ENCODE results near the gene B3GALT5.
"Not testable (repeated sequence)": the region's sequence is repeated elsewhere in the genome, so short reads cannot be mapped to it uniquely, and the experiment has no call there.

B3GALT5 gene

GRCh38 chr21:39667353-39667891, 54.7 kb downstream of the B3GALT5 start:
- no peak for DNase-seq (ENCODE audit: low read depth in 2 of 2)

DNA sequence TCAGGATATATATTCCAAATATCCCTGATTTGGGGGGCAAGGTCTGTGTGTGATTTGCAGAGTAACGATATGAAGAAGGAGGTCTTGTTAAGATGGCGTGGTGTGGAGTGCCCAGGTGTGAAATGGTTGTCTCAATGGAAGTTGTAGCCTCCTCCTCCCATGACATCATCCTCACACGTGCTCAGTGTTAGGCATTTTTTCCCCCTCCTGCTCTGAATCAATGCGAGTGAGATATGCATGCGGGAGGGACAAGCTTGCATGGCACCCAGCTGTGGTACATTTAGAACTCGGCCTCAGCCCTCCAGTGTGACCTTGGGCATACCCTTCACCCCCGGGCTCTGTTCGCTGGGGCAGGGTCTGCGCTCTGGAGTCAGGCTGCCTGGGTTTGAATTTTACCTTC, 55.6 kb downstream of the B3GALT5 start:
- no peak for DNase-seq (ENCODE audit: low read depth in 2 of 2)

DNA sequence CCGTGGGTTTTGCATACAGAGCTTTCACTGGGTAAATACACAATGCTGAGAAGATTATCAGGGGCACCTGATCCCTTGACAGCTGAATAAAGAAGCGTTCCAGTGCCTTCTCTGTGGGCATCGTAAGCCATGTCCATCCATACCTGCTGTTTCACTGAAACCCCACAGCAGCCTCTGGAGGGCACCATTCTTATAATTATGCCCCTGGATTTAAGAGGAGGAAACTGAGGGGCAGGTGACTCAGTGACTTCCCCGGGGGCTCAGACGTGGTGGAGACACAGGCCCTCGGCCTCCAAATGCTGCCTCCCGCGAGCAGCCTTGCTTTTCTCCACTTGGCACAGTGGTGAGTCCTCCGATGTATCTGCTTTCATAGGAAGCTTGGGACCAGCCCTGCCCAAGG, 56.7 kb downstream of the B3GALT5 start:
- DNase-seq (ENCODE audit: low read depth in 2 of 2): no peak

DNA sequence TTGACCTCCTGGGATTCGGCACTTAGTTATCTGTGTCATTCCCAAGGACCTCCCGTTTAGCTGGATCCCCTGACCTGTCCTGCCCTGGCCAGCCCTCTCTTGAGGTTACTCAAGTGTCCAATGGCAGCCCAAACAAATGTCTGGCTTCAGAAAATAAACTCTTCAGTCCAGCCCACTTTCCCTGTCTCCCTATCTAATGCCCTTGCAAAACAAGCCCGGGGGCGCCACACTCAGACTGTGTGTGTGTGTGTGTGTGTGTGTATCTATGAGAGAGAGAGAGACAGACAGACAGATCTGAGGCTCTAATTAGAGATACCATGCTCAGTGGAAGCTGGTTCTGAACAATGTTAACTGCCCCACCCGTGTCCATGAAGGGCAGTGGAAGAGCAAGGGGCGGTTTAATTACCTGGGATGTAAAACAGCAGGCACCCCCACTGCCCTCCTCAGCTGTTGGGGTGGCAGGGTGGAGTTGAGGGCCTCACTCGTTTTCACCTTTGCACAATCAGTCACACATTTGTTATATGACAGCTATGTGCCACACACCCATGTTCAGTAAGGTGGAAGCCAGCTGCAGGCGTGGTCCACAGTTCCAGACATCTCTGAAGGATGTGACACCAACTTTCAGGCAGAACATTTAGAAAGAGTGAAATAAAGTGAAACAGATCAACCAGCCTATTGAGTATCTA, 57.4 kb downstream of the B3GALT5 start:
- DNase-seq (ENCODE audit: low read depth in 2 of 2): no peak

GRCh38 chr21:39670701-39671100, 58.0 kb downstream of the B3GALT5 start:
- no peak for DNase-seq (ENCODE audit: low read depth in 2 of 2)

- DNase-seq (ENCODE audit: low read depth in 2 of 2): no peak
Measured at GRCh38 chr21:39671986-39672385, 59.2 kb downstream of the B3GALT5 start.

DNA sequence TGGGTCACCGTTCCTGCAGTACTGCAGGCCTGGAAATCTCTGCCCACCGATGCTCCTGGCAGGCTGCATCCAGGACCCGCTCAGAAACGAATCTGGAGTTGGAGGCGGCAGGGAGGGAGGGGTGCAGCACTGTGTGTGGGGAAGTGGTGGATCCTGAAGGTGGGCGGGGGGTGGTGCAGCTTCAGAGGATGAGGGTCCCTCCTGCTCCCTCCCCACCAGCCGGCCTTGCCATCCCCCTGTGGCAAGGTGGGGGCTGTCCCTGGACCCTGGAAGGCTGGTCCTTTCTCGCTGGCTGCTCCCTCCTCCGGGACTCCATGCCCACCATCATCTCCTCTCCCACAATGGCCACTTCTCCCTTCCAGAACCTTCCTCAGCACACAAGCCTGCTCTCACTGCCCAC, 60.4 kb downstream of the B3GALT5 start:
- no peak for DNase-seq (ENCODE audit: low read depth in 2 of 2)

DNA sequence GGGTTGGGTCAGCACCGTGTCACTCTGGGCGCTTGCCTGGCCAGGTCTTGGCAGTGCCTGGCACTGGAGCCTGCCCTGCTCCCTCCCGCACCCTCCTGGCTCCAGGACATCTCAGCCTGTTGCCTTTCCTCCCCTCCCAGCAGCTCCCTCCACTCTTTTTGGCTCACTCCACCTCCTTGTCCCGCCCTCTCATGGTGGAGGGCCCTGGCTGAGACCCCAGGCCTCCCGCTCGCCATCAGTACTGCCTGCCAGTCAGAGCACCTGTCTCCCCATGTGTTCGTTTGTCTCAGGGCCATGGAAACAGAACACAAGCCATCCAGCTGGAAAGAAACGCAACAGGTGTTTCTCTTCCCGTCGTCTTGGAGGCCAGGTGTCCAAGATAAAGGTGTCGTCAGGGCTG, 61.0 kb downstream of the B3GALT5 start:
- no peak for DNase-seq (ENCODE audit: low read depth in 2 of 2)

GRCh38 chr21:39674801-39675200, 62.1 kb downstream of the B3GALT5 start:
- DNase-seq (ENCODE audit: low read depth in 2 of 2): no peak

GRCh38 chr21:39675590-39675989, 62.9 kb downstream of the B3GALT5 start:
- no peak for DNase-seq (ENCODE audit: low read depth in 2 of 2)

DNA sequence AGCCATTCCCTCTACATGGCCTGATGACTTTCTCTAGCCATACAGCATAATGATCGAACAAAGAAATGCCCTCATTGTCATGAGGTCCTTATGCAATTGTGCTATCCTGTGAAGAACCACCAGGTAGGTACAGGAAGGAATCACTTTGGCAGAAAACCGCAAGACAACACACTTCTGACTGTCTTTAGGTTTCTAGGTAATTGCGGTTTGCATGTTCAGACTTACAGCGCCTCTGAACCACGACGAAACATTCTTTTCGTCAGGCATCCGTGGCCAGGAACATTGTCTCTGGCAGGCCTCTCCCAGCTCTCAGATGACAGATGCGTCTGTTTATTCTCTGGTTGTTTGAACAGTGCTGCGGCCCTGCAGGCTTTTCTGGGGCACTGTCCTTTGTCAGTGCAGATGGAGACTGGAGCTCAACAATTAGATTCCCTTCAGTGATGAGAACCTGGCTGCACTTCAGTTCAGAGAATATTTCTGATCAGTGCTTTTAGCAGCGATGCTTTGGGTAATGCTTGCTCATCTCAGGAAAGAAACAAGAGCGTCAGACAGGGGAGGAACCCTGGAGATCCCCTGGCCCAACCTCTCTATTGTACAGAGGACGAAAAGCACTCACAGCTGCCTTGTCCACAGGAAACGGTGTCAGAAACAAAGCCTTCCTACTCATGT, 63.4 kb downstream of the B3GALT5 start:
- no peak for DNase-seq (ENCODE audit: low read depth in 2 of 2)

GRCh38 chr21:39680216-39680615, 67.5 kb downstream of the B3GALT5 start:
- DNase-seq (ENCODE audit: low read depth in 2 of 2): no peak

- DNase-seq (ENCODE audit: low read depth in 2 of 2): no peak
Measured at GRCh38 chr21:39681257-39681656, 68.5 kb downstream of the B3GALT5 start.

DNA sequence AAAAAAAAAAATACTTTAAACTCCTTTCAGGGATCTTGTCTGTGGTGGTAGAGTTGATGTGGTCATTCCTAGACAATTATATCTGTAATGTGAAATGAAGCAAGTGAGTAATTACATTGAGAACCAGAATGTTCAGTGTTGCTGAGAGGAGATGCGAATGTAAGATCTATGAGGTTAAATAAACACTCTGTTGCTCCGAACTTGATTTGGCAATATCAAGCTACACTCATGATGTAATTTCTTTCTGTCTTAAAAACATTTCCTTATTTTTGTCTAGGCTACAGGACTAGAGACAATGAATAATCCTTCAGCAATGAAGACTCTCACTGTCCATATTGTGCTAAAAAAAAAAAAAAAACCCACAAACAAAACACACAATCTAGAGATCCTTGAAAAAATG, 69.1 kb downstream of the B3GALT5 start:
- no peak for DNase-seq (ENCODE audit: low read depth in 2 of 2)

DNA sequence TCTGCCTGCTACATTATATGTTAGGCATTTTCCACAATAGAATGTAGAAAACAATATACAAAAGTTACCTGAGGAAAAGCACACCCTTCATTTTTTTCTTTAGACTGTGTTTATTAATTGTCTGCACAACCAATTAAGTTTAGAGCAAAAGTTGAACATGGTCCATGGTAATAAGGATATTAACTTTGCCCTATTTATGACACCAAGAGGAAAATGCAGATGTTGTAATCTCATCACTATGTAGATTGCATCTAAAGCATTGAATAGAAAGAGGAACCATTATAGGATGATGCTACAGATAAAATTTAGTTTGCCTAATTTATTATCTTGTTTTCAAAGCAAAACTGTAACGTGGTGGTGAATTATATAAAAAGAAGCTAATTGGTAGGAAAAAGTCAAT, 72.5 kb downstream of the B3GALT5 start:
- DNase-seq (ENCODE audit: low read depth in 2 of 2): no peak

- no peak for DNase-seq (ENCODE audit: low read depth in 2 of 2)
Measured at GRCh38 chr21:39685991-39686390, 73.3 kb downstream of the B3GALT5 start.

DNA sequence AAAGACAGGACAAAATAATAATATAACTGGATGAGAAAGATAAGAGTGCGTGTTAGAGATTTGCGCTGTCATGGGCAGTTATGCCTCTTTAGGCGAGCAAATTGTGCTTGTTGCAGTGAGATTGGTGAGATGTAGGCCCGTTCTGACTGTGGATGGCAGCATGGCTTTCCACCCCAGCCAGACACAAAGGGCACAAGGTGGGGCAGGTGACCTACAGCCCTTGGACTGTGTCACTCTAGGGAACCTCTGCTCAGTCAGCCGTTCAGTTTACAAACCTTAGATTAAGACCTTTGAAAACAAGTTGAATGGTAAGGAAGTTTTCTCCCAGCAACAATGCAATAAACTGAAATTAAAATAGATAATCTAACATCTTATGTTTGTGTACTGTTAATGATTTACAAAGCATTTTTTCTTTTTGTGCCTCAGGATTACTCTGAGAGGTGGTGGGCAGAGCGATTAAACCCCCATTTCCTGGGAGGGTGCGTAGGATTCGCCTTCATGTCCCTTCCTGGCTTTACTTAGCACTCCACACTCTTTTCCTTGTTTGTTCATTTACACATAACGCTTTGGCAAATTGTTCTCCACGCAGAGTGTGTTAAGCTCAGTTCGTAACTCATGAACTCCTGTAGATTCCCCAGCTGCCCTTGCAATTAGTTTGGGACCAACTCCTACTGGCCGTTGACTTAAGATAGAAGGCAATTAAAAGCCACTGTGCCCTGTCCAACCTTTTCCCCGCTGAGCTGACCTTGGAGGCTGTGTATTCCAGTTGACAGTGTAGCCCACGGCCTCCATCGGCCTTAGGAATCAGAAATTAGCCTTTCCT, 74.1 kb downstream of the B3GALT5 start:
- DNase-seq (ENCODE audit: low read depth in 2 of 2): no peak

DNA sequence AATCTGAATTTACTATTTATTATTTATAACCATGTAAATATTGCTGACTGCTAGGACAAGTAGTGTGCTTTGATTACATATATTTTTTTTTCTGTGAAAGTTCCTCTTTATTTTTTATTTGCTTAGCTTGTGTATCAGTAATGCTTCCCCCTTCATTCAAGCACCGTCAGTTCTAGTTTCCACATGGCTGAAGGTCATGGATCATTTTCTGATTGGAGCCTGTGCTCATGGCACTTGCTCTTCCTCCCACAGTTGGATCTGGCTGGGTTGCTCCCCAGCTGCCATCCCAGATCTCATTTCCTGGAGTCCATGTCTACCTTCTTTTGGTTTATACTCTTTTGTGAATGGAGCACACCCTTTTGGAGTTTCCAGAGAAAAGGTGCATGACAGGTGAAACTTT, 75.3 kb downstream of the B3GALT5 start:
- DNase-seq (ENCODE audit: low read depth in 2 of 2): no peak

DNA sequence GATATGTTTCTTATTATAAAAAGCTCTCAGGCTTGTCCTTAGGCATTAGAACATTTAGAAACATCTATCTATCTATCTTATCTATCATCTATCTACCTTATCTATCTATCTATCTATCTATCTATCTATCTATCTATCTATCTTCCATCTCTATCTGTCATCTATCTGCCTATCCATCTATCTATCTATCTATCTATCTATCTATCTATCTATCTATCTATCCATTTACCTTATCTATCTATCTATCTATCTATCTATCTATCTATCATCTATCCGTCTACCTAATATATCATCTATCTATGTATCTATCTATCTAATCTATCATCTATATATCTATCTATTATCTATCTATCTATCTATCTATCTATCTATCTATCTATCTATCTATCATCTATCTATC, 77.1 kb downstream of the B3GALT5 start:
- DNase-seq (ENCODE audit: low read depth in 2 of 2): not testable (repeated sequence)

GRCh38 chr21:39690454-39690853, 77.7 kb downstream of the B3GALT5 start:
- DNase-seq (ENCODE audit: low read depth in 2 of 2): no peak

DNA sequence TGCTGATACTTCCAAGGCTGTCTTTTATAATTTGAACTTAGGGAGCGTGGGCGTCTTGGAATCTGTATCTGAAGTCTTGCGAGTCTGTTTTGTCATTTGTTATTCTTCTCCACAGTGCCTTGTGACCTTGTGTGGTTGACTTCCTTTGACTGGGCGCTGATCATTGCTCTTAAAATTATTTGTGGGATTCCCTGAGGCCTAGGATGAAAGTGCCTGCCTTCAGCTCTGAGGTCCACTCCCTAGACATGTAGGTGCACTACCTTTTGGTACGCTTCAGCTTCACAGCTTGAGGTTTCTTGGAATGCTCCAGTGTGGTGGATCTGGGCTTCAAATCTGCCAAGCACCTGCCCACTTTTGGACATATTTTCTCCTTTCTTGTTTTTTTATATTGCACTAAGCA, 82.0 kb downstream of the B3GALT5 start:
- DNase-seq (ENCODE audit: low read depth in 2 of 2): no peak

- no peak for DNase-seq (ENCODE audit: low read depth in 2 of 2)
Measured at GRCh38 chr21:39696196-39696595, 83.5 kb downstream of the B3GALT5 start.

DNA sequence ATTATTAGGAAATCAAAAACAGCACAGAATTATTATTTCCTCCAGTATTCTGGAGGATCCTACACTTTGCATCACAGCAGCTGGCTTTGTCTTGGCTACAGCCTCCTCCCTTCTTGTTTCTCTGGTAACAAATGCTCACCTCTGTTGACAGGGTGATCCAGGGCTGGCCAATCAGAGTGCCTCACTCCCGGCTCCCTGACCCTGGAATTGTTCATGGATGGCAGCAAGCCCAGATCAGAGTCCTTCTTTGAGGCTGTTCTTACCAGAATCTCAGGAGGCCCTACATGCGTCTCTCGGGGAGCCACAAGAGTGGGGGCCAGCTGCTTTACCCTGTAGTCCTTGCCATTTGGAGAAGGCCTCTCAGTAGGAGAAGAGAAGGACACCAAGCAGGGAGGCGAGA, 83.9 kb downstream of the B3GALT5 start:
- no peak for DNase-seq (ENCODE audit: low read depth in 2 of 2)
